ENCODE data around the gene LATS2. TPM values are rescaled to one million over a fixed set of nuclear protein-coding genes. Genes with fewer than 3 reads are reported as not detected.

Gene LATS2
- total and polyA plus RNA-seq, 2 of the 8 experiments (the other 6 are each of a cell fraction or from before 2014, with no cell fraction given): 8.3 to 26.2 TPM

GRCh38 chr13:21109168-21109567, 47.8 kb upstream of the LATS2 start (continued):
- no peak for TF ChIP-seq PHF8 (conservative IDR thresholded peaks at IDR 0.05; ENCODE audit: low read depth, low read length)
- no peak for TF ChIP-seq CEBPB (IDR thresholded peaks at IDR 0.05; ENCODE audit: low read depth, low read length)
- TF ChIP-seq SUZ12 (IDR thresholded peaks at IDR 0.05; ENCODE audit: low read length): no peak
- no peak for TF ChIP-seq USF2 (IDR thresholded peaks at IDR 0.05; ENCODE audit: low read length)
- TF ChIP-seq BRCA1 (IDR thresholded peaks at IDR 0.05; ENCODE audit: low read depth, low read length): no peak
- TF ChIP-seq POLR2A (IDR thresholded peaks at IDR 0.05; ENCODE audit: control extremely low read depth in 1 of 2, low read depth in 2 of 2, low read length in 2 of 2): no peak
- no peak for TF ChIP-seq MAFK (IDR thresholded peaks at IDR 0.05; ENCODE audit: low read depth, low read length)
